Stimulated activated CD8-positive, alpha-beta memory T cell treated with anti-CD3 and anti-CD28 coated beads, Interleukin-4, amount 100 ng/mL, for 24 hours (primary cell): ENCODE measurements around the gene SORD.

ENCODE experiments used
- DNase-seq: peaks from one replicate; pipeline ENCODE4 v3.0.0-alpha.2; 2020; ENCODE audit warnings: low read depth

Gene SORD

DNA sequence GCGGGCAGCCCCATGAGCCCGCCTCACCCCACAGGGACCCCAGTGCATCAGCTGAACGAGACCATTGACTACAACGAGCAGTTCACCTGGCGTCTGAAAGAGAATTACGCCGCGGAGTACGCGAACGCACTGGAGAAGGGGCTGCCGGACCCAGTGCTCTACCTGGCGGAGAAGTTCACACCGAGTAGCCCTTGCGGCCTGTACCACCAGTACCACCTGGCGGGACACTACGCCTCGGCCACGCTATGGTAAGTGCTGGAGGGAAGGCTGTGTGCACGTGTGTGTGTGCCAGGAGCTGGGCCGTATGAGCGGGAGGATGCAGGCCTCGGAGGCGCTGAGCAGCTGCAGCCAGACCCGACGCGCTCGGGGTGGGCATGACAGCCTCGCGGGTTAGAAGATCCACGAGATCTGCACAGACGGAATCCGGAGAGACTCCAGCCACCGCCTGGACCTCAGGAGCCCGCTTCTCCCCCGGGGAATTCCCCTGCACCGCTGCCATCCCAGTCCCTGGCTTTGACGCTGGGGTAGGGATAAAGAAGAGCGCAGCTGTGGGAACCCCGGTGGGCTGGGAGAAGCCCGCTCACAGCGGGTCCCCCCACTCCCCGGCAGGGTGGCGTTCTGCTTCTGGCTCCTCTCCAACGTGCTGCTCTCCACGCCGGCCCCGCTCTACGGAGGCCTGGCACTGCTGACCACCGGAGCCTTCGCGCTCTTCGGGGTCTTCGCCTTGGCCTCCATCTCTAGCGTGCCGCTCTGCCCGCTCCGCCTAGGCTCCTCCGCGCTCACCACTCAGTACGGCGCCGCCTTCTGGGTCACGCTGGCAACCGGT, 93.7 kb downstream of the SORD start:
- DNase-seq: no peak

DNA sequence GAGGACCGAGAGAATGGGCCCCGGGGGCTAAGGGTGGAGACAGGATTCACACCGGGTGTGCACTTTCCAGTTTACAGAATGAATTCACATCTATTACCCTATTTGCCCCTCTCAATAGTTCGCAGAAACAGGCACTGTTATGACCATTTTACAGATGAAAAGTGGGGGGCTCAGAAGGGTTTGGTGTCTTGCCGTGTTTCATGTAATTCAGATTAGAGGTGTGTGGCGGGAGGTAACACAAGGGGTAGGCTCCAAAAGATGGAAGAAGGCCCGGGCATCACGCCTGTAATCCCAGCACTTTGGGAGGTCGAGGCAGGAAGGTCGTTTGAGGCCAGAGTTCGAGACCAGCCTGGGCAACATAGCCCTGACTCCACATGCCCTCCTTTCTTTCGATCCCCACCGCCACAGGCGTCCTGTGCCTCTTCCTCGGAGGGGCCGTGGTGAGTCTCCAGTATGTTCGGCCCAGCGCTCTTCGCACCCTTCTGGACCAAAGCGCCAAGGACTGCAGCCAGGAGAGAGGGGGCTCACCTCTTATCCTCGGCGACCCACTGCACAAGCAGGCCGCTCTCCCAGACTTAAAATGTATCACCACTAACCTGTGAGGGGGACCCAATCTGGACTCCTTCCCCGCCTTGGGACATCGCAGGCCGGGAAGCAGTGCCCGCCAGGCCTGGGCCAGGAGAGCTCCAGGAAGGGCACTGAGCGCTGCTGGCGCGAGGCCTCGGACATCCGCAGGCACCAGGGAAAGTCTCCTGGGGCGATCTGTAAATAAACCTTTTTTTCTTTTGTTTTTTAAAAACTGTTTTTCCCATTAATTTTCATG, 94.5 kb downstream of the SORD start:
- no peak for DNase-seq

DNA sequence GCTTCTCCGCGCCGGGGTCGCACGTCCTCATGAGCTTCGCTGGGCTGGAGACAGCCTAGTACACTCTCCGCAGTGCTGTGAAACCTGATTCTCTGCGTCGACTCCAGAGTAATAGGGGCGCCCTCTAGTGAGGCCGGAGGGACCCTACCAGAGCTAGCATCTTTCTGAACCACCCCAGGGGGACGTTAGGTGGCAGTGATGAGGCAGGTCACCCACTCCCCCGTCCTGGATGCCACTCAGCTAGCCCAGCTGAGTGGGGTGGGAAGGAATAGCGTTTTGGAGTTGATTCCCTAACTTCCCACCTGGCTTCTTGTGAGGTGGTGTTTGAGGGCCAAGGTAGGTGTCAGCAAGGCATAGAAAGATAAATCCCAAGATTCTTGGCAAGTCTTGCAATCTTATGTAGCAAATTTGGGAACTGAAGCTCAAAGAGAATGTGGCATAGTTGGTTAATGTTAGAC, 95.2 kb downstream of the SORD start:
- DNase-seq: peak; percentile 69

DNA sequence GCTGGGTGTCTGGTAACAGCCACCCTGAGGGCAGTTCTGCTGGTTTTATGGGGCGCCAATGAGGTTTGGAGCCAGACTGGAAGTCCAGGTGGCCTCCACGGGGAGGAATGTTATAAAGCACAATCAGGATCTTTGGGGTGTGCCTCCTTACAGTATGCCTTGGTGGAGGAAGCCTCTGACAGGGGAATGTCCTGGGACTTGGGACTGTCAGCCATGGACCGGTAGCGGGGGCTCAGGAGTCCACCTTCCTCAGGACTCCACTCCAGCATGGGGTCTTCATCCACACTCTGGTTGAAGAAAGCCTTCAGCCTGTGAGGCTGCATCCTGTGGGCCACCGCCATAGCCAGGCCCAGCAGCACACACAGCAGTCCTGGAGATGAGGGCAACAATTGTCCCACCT, 96.0 kb downstream of the SORD start:
- no peak for DNase-seq

DNA sequence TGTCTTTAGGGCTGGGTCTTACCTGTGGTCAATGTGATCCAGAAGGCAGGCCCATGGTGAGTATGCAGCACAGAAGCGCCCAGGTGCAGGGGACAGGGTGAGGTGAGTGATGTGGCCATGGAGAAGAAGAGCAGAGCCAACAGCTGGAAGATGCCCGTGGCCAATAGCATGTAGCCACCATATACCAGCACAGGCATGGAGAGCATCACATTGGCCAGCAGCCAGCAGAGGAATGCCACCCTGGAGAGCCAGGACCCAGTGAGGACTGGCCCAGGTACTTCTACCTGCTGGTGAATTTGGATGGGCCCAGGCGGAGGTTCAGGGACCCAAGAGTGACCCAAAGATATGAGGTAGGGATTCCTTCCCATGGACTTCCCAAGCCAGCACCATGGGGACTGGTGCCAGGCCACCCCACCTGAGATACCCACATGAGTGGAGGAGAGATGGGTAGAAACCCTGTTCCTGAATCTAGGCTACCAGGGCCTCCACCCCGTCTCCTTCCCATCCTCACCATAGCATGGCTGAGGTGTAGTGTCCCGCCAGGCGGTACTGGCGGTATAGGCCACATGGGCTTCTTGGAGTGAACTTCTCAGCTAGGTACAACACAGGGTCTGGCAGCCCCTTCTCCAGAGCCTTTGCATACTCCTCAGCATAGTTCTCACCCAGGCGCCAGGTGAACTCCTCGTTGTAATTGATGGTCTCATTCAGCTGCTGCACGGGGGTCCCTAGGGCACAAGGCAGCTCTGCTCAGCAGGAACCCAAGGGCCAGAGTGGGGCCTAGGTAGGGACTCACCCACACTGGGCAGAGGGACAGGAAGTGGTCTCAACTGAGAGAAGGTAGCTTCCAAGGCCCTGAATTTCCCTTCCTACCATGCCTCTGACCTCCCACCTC, 97.3 kb downstream of the SORD start:
- DNase-seq: no peak

DNA sequence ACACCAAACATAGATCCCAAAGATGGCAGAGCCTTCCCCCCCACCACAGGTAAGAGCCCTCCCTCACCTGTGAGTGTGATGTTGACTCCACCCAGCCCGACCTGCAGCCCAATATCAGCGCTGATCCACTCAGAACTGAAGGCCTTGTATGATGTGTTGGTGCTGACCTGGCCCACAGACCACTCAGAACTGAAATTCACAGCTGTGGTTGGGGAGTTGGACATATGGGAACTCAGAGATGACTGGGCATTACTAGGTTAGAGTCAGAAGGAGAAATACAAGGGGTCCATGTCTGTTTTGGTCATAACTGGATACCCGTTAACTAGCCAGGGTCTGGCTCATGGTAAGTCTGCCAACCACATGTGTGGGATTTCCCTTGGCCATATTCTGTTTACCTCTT, 98.0 kb downstream of the SORD start:
- DNase-seq: no peak

DNA sequence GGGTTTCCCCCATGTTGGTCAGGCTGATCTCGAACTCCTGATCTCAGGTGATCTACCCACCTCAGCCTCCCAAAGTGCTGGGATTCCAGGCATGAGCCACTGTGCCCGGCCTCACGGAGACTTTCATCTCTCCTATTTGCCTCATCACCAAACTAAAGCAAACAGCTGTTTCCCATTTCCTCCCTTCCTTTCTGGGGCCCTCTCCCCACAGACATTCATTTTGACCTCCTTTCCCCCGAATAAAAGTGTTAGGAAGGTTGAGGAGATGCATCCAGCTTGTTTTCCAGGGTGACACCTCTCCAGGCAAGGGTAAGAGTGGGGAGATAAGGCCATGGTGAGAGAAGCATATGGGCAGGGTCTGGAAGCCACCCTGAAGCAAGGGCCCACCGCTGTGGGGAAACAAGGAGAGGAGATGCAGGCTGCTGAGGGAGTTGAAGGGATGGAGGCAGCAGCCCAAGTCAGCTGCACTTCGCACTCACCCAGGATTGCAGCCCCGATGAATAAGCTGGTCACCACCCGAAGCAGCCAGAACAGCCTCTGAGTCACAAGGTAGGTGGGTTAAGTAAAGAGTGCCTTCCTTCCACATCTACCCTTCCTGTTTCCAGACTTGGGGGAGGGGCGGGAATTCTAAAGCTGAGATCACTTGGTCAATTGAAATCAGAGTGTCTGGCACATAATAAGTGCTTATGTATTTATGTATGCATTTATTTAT, 98.9 kb downstream of the SORD start:
- DNase-seq: no peak

DNA sequence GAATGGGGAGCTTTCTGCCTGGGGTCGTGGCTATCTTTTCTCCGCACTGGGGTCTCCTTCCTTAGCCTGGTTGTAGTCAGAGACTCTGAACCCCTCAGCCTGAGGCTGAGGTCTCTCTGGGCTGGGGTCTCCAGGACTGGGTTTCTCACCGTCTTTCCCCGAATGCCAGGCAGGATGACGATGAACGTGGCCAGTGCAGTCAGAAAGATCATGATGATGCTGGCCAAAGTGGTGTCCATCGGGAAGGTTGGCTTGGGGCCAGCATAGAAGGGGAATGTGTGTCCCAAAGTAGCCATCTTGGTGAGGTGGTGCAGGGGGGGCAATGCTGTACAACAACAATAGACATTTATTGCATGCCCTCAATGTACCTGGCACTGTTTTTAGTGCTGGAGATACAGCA, 99.7 kb downstream of the SORD start:
- DNase-seq: no peak

DNA sequence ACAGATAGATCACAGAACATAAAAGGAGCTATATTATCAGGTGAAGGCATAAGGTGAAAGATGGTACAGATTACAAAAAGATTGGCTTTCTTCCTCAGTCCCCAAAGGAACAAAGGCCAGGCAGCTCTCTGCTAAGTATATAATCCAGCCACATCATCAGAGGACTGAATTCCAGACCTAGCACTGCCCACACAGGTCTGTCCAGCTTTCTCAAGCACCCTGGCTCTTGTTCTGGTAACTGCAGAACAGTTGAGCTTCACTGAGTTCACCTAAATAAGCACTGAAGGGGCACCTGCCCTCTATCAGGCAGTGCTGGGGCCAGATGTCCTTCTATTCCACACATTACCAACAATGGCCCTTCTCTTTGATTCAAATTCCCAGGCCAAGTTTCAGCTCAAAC, 100.4 kb downstream of the SORD start:
- DNase-seq: no peak

DNA sequence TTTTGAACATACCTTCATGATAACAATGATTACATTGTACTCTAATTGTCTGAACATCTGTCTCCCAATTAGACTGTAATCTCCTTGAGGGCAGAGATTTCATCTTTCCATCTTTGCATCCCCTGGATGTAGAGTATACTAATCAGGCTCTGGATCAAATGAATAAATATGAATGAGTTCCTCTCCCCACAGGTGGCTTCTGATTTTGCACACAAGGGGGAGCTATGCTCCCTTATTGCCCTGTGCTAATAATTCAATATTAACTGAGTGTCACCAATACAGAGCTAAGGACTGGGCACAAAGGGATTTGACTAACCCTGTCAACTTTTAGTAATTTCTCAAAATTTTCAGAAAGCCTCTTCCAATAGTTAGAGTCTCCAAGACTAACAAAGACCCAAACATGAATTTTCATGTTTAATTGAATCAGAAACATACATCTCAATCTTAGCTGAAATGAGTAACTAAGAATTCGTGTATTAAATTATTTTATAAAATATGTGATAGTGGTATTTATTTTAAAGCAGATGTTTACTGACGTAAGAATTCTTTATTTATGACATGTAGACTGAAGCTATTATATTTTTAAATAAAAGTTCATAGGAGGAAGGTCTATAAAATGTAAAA, 103.7 kb downstream of the SORD start:
- DNase-seq: no peak
